GM18499 (cell line): ENCODE measurements around the gene MLN.

Experiments
- ATAC-seq: cut with Tn5 transposase; IDR thresholded peaks from one replicate; pipeline ENCODE4 v1.9.1; 2021; ENCODE audit warnings: moderate number of reproducible peaks; ENCODE audit not compliant: insufficient read depth, unreplicated experiment

The MLN gene

DNA sequence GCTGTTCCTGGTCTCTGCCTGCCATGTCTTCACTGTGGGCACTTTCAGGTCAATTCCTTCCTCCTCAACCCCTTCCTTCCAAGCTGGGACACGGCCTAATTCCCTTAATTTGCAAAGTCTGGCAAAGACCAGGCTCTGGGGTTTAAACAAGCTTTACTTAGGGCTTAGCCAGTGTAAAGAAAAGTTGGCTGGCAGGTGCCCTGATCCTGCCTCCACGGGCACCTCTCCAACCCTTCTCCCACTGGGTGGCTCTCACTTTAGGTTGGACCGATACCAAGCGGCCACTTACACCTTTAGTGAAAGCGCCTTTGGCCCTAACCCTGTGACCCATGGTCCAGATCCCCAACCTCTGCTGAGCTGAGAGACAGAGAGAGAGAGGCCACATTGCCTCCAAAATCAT is 13.7 kb upstream of the MLN start:
- no peak for ATAC-seq

DNA sequence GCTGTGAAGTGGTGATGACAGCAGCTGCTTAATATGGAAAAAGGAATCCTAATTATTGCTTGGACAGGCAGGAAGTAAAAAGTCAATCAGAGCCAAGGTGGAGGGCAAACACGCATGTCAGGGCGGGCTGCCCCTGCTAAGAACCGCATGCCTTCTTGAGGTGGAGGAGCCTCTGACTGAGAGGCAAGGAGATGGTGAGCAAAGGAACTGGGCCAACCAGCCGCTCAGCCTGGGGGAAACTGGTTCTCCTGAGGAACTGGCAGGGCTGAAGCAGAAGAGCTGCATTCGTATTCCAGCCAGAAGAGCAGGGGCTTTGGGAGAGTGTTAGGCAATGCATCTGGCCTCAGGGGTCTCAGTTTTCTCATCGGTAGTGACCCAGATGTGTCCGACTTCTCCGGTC is 13.1 kb upstream of the MLN start:
- ATAC-seq, result no peak

DNA sequence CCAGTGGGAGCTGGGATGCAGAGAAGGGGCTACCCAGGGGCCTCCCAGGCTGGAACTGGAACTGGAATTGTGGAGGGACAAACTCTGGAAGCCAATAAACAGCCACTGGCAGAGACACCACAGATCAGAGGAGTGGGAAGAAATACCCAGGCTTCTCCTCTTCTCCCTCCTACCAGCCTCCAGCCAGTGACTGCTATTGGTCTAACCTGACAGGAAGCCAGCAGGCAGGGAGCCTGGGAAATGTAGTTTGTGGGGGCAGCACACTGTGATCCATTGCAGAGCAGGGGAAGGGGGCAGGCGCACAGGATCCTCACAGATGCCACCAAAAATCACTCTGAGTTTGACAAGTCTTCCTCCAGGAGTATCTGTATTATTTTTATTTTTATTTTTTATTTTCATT is 12.1 kb upstream of the MLN start:
- ATAC-seq, result no peak

GRCh38 chr6:33813990-33814985 is 10.5 kb upstream of the MLN start:
- ATAC-seq, result no peak

- ATAC-seq, result no peak
Measured at GRCh38 chr6:33813246-33813904, 9.6 kb upstream of the MLN start.

DNA sequence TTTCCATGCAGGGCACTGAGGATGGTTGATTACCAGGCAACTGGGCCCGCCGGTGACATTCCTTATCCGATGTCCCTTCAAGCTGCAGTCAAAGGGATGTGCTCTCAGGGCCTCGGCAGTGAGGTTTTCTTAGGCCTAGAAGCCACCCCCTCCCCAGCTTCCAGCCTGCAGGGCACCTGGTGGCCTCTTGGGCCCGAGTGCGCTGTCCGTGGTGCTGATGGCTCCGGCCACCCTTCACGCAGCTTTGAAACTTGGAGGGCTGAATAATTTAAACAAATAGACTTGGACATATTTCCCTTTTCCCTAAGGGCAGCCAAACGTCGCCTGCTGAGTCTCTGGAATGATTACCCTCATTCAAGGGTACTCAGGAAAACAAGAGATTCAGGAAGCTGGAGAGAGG is 8.9 kb upstream of the MLN start:
- no peak for ATAC-seq

GRCh38 chr6:33809594-33809993 is 5.8 kb upstream of the MLN start:
- ATAC-seq, result no peak

DNA sequence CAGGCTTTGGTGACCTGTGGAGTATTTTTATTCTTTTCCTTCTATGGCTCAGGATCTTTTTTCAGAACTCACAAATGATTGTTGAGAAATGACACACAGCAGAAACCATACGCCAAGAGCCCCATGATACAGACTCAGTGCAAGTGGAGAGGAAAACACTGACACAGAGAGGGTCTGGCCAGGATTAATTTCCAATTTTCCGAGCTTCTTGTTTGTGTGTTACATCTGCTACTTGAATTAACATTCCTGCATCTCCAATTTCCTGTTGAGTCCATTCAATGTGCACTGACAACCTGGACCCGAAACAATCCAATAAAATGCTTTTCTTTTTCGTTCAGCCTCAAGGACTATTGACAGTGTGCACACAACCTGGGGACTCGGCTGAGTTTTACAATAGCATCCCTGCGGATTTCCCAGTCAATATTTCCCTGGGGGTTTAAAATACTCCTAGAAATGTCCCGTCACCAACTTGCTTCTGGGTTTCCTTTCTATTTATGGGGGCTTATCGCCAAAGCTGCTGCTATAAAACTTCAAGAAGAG is 4.9 kb upstream of the MLN start:
- ATAC-seq, result no peak

DNA sequence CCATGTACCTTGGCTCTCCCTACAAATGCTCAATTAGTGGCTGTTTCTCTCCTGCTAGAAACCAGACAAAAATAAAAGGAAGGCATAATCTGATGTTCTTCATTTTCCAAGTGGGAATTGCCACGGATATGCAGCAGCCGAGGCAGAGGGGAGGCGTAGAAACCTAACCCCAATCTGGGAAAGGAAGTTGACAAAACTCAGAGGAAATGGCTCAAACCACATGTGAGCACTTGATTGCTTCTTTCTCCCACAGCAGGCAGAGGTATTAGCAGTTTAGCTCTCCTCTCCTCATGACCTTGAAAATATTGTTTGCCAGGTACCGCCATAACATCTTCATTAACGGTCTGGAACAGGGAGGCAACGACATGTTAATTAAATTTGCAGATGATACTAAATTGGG is 3.8 kb upstream of the MLN start:
- no peak for ATAC-seq

DNA sequence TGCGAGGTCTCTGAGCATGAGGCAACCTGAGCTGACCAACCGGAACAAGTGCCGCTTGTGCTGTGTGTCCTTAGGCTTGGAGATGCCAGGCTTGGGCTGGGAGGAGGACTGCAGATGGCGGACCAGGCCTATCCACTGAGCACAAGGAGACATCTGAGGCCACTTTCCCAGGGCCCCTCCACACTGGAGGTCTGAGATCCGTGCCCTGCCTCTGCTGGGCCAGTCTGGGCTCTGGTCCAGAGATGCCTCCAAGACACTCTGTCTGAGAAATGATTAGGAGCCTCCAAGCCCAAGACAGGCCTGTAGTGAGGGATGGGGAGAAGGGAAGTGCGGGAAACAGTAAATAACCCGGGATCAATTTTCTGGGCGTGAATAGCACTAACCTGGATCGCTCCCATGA is 3.0 kb upstream of the MLN start:
- no peak for ATAC-seq

GRCh38 chr6:33802186-33802958 is 1.4 kb downstream of the MLN start:
- no peak for ATAC-seq

DNA sequence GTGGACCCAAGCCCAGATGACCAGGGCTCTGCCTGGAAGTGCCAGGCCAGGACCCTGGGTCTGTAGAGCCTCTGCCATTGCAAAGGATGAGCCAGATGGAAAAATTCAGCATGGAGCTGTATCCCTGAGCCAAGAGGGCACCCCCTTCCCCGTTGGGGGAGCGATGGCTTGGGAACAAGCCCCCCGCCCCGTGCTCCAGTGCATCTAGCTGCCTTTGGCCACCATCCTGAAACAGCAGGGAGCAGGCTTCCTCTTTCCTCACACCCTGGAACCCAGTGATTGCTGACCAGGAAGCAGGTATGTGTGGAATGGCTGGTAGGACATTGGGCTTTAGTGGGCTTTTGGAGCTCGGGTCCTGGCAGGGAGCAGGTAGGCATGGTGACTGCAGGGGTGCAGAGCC is 2.2 kb downstream of the MLN start:
- no peak for ATAC-seq

DNA sequence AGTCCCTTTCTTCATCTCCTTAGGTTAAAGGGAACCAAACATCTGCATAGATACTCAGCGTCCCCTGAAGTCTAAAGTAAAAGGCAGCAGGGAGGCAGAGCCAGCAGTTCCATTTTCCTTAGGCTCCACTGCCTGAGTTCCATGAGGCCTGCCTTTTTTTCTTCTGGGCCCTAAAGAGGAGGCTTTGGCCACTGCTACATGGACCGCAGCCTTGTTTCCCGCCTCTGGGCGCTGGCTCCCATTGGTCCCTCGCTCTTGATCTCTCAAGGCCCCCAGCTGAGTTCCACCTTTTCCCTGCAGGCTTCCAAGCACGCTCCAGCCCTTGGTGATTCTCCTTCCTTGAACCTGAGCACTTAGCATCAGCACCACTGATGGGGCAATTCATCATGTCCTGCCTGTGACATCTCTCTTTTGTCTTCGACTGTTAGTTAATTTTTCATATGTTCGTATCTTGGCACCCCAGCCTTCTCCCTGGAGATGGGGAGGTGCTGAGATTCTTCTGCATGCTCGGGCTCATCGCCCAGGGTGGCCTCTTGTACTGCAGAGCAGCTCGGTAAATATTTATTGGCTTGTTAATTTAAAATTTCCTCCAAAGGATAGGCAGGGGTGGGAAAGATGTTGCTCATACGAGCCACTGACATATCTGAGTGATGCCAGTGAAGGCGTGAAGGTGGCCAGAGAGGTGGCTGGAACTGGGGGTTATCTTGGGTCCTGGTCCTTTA is 3.4 kb downstream of the MLN start:
- ATAC-seq, result no peak

- ATAC-seq, result no peak
Measured at GRCh38 chr6:33799454-33800113, 4.2 kb downstream of the MLN start.

DNA sequence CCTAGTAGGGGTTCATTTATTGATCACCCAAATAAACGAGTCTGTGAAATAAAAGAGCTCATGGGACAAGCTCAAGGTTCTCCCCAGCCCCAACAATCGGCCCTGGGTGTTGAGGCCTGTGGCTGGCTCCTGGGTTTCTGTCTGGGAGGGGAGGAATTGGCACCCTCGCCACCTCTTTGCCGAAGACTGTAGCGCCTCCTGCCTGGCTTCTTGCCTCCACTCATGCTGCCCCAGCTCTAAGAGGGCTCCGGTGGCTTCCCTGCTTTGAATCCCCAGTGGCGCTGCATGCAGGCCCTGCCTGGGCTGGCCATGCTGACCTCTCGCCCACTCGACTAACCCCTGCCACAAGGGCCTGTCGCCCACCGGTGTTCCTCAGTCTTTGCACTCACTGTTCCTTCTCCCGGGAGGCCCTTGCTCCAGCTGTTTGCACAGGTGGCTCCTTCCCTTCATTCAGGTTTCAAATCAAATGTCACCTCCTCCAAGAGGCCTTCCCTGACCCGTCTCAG is 5.4 kb downstream of the MLN start:
- no peak for ATAC-seq

- ATAC-seq, result no peak
Measured at GRCh38 chr6:33797626-33798342, 6.0 kb downstream of the MLN start.

GRCh38 chr6:33794910-33795623 is 8.7 kb downstream of the MLN start:
- ATAC-seq, result no peak

DNA sequence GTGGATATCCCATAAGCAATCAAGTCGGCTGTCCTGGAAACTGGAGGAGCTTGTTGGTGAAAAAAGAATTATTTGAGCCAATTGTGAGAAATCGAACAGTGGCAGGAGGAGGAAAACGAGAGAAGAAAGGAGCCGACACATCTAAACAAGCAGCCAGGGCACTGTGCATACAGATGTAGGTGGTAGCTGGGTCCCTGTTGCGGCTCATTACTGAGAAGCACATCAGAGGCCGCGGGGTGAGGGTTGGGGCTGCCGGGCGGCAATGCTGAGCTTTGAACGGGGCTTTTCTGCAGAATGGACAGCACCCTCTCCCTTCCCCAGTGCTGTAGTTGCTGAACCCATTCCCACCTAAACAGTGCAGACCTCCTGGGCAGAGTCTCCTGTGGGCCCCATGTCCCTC is 10.8 kb downstream of the MLN start:
- ATAC-seq, result no peak
